Measurements from ENCODE around the gene PHACTR3. TPM values are rescaled to one million over a fixed set of nuclear protein-coding genes. Genes with fewer than 3 reads are reported as not detected.
A peak's percentile ranks its signal among the peaks of the same experiment; 100 is the strongest.

The PHACTR3 gene
- total RNA-seq, 4 donors from 2014 or later: 2.4 to 12.8 (median 9.7) TPM

DNA sequence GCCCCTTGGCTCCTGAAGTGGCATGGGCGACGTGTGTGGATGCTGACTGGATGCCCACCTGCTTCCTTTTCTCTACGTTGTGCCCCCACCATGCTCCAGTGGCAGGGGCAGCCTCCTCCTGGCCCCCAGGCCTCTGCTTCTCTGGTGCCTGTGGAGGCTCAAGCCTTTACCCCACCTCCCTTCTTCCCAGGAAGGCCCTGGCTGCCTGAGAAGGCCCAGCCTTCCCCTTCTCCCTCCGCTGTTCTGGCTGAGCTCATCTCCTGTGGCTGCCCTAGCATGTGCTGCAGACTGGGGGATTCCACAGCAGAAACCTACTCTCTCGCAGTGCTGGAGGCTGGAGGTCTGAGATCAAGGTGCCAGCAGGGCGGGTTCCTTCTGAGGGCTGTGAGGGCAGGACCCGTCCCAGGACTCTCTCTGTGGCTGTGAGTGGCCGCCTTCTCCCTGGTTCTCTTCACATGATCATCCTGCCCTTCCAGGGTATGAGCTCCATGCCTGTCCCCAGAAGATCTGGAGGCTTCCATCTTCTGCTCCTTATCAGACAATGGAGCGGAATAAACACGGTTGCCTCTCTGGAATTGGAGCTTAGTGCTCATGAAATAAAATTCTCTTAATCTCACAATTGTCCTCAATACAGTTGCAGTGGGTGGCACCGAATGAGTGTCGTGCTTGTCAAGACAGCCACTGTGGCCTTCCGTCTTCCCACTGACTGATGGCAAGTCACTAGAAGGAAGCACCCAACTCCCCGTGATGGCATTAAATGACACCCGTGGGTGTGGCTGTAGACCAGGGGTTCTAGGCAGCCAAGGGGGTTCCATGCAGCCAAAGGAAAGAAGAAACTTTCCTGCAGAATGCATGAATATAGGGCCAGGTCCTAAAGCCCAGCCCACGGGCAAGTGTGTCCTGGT, 25.1 kb downstream of the PHACTR3 start:
- Histone ChIP-seq H3K27me3 (peaks cover 35% of the 10 kb centered on the region), H3K36me3 (no peaks in the 10 kb centered on the region), H3K4me3 (no peak overlapping the region), H3K27ac (no peak overlapping the region), H3K9me3 (no peaks in the 10 kb centered on the region), H3K4me1 (no peaks in the 10 kb centered on the region)
- no peak for TF ChIP-seq EP300 (IDR thresholded peaks at IDR 0.05)
- TF ChIP-seq POLR2AphosphoS5 (IDR thresholded peaks at IDR 0.05): no peak
- no peak for TF ChIP-seq POLR2A (IDR thresholded peaks at IDR 0.05)
- TF ChIP-seq, protein P1, sequence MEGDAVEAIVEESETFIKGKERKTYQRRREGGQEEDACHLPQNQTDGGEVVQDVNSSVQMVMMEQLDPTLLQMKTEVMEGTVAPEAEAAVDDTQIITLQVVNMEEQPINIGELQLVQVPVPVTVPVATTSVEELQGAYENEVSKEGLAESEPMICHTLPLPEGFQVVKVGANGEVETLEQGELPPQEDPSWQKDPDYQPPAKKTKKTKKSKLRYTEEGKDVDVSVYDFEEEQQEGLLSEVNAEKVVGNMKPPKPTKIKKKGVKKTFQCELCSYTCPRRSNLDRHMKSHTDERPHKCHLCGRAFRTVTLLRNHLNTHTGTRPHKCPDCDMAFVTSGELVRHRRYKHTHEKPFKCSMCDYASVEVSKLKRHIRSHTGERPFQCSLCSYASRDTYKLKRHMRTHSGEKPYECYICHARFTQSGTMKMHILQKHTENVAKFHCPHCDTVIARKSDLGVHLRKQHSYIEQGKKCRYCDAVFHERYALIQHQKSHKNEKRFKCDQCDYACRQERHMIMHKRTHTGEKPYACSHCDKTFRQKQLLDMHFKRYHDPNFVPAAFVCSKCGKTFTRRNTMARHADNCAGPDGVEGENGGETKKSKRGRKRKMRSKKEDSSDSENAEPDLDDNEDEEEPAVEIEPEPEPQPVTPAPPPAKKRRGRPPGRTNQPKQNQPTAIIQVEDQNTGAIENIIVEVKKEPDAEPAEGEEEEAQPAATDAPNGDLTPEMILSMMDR (IDR thresholded peaks at IDR 0.05): no peak
- DNase-seq (ENCODE audit: low spot score in 2 of 2): peak in 1 of 2 donors; percentile 32
- WGBS: 87% methylated on average over 12 of the region's 16 CpGs

DNA sequence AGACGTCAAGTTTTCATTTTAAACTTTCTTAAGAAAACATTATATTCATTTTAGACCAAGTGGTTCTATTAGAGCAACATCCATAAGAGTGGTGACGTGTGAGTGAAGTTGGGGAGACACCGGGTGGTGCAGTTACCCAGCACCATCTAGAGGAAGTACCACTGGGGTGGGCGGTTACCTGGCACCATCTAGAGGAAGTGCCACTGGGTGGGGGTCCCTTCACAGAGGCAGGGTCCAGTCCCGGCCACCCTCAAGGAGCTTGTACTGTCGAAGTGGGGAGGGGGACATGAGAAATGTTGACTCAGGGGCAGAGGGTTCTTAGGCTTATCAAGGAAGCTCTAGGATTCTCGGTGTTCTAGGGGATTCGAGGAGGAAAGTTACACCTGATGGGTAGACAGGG, 26.2 kb downstream of the PHACTR3 start:
- DNase-seq (ENCODE audit: low spot score in 2 of 2): peak in 1 of 2 donors; percentile 40
- Histone ChIP-seq H3K36me3 (no peaks in the 10 kb centered on the region), H3K9me3 (no peaks in the 10 kb centered on the region), H3K27me3 (peaks cover 37% of the 10 kb centered on the region), H3K4me1 (no peaks in the 10 kb centered on the region), H3K4me3 (no peak overlapping the region), H3K27ac (no peak overlapping the region)
- WGBS: 65% methylated on average over 8 of the region's 8 CpGs
- TF ChIP-seq POLR2A (IDR thresholded peaks at IDR 0.05) (no peak), POLR2AphosphoS5 (IDR thresholded peaks at IDR 0.05) (no peak), EP300 (IDR thresholded peaks at IDR 0.05) (no peak)
- TF ChIP-seq, protein P1 (IDR thresholded peaks at IDR 0.05): no peak

DNA sequence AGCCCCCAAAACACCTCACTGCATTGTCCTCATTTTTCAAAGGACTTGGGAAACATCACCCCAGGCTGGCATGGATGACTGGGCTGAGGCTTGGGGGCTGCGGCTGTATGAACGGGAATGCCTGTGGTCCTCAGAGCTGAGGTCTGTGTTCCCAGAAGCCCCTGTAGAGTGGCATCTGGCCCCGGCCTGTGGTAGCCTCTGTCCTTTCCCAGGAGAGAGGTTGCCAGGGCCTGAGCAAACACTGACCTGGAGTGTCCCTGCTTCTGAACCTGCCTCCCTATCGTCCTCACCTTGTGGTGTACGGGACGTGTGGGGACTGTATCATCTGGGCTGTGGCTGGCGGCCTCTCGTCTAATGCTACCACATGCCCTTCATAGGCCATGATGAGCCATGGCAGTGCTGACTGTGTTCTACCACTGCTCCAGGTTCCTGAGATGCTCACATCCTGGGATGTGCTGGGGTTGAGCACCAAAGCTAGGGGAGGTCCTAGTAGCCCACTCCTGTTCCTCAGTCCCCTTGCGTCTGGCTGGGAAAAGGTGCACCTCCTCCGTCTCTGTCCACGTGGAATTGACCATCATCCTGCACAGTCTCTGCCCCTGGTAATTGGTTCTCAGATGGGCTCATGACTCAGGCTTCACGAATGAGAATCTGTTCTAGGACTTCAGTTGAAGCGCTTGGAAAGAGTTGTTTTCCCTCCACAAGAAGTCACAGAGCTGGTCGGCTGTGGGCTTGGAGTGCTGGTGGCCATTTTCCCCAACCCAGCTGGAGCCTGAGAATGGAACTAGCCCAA, 27.6 kb downstream of the PHACTR3 start:
- peak in 1 of 2 donors; percentile 57 for DNase-seq (ENCODE audit: low spot score in 2 of 2)
- peaks cover 33% of the 10 kb centered on the region for H3K27me3 ChIP-seq
- no peak overlapping the region for H3K27ac ChIP-seq
- TF ChIP-seq POLR2AphosphoS5 (IDR thresholded peaks at IDR 0.05): no peak
- TF ChIP-seq POLR2A (IDR thresholded peaks at IDR 0.05): no peak
- TF ChIP-seq, protein P1 (IDR thresholded peaks at IDR 0.05): no peak
- no peak for TF ChIP-seq EP300 (IDR thresholded peaks at IDR 0.05)
- no peaks in the 10 kb centered on the region for H3K9me3 ChIP-seq
- WGBS: 91% methylated on average over 8 of the region's 14 CpGs
- H3K36me3 ChIP-seq: no peaks in the 10 kb centered on the region
- H3K4me1 ChIP-seq: no peaks in the 10 kb centered on the region
- H3K4me3 ChIP-seq: no peak overlapping the region

DNA sequence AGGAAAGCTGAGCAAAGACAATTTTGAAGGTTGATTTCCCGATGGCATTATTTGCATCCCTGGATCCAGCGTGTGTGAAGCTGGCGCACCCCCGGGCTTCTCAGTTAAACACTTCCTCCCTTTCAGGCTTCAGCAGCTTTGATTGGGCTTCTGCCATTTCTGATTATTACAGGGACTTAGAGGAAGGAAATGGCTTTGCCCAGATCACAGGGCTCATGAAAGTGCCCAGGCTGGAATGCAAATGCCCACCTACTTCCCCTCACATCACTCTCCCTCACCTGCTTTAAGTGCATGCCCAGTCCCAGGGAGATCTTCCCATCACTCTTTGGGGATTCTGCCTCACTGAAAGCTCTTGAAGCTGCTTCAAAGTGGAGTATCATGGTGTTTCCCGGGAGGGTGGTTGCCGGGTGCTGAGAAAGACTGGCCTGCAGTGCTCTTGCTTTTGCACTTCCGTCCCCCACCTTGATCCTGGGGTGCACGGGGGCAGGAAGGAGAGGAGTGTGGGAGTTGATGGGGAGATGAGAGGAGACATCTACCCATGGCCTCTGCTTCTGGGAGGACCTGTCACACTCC, 28.3 kb downstream of the PHACTR3 start:
- no peaks in the 10 kb centered on the region for H3K36me3 ChIP-seq
- TF ChIP-seq, protein P1 (IDR thresholded peaks at IDR 0.05): no peak
- TF ChIP-seq POLR2AphosphoS5 (IDR thresholded peaks at IDR 0.05) (no peak), EP300 (IDR thresholded peaks at IDR 0.05) (no peak), POLR2A (IDR thresholded peaks at IDR 0.05) (no peak)
- 89% methylated on average over 8 of the region's 8 CpGs for WGBS
- H3K4me1 ChIP-seq: no peaks in the 10 kb centered on the region
- no peak overlapping the region for H3K4me3 ChIP-seq
- peak in 1 of 2 donors; percentile 41 for DNase-seq (ENCODE audit: low spot score in 2 of 2)
- no peak overlapping the region for H3K27ac ChIP-seq
- H3K9me3 ChIP-seq: no peaks in the 10 kb centered on the region
- peaks cover 35% of the 10 kb centered on the region for H3K27me3 ChIP-seq

Measured in suprapubic skin (tissue), 4 donors.